Adrenal gland (tissue), 12 donors: ENCODE results near the gene NACAD. TPM values are rescaled to one million over a fixed set of nuclear protein-coding genes. Genes with fewer than 3 reads are reported as not detected.

Experiments used
- DNase-seq, 7 donors: peaks; one replicate each; pipeline ENCODE4 v3.0.0-alpha.2; 2019 to 2020
- H3K27ac ChIP-seq, 5 donors: fragments of 200-600 bp; sonication (generic) in 4 of 5; 1 replicate in 3 of 5; 2 replicates in 2 of 5; pipeline versions ENCODE4 v1.5.1 to v1.8.0; 2016 to 2020; ENCODE audit warnings: mild to moderate bottlenecking in 1 of 5
- H3K27me3 ChIP-seq: fragments of 200-600 bp; 2 replicates; pipeline ENCODE4 v1.8.0; 2021
- H3K36me3 ChIP-seq, 2 donors: fragments of 200-600 bp; replicated peaks in 1 of 2; 1 replicate in 1 of 2; 2 replicates in 1 of 2; pipeline versions ENCODE4 v1.5.1 to v1.8.0; 2018 to 2022
- H3K4me1 ChIP-seq, 2 donors: fragments of 200-600 bp; replicated peaks in 1 of 2; 1 replicate in 1 of 2; 2 replicates in 1 of 2; pipeline versions ENCODE4 v1.5.1 to v1.8.0; 2018 to 2021
- H3K4me3 ChIP-seq, 4 donors: fragments of 200-600 bp; sonication (generic) in 3 of 4; one replicate each; pipeline ENCODE4 v1.5.1; 2016 to 2018
- H3K9me3 ChIP-seq, 3 donors: fragments of 200-600 bp; sonication (generic) in 1 of 3; replicated peaks in 1 of 3; 1 replicate in 2 of 3; 2 replicates in 1 of 3; pipeline versions ENCODE4 v1.5.1 to v1.8.0; 2016 to 2021
- POLR2A ChIP-seq, 2 donors: fragments of 450-650 bp; IDR thresholded peaks; one replicate each; pipeline ENCODE4 v1.6.1; 2017; ENCODE audit warnings: antibody characterized with exemption in 2 of 2, mild to moderate bottlenecking in 2 of 2, moderate library complexity in 1 of 2
- WGBS, 4 donors: extraction: QIAGEN DNeasy Blood & Tissue Kit in 2 of 4; methylation state at CpG; one replicate each; pipeline versions ENCODE4 v1.1.5 to v1.1.7; 2013 to 2017; 5-methylcytosine and 5-hydroxymethylcytosine counted together
- intact Hi-C, 2 donors: fragments of 100-400 bp; cut with DNase I; formaldehyde crosslinking; loops; one replicate each; pipeline versions ENCODE4 v1.14.1 to v1.15.0; 2022 to 2023
- polyA plus RNA-seq, 3 donors: library from polyadenylated mRNA; stranded (reverse); fragments of 200-250 nt in 2 of 3; fragments of 350-450 nt in 1 of 3; fragmentation: Illumina TruSeq in 1 of 3; extraction: RNeasy Lipid Tissue Mini Kit (QIAGEN cat#74804) in 1 of 3; gene quantifications; one replicate each; pipeline ENCODE4 v1.2.3, GENCODE V29; 2013 to 2014
- total RNA-seq, 9 donors: library from RNA; depleted of rRNA in 4 of 9; stranded (reverse); fragments of >200 nt in 4 of 9; fragments of 120-200 nt in 1 of 9; fragmentation: NEBNext Ultra II Directional in 1 of 9; extraction: Animal tissue kit (Norgen Biotek cat#: 25700) in 1 of 9; gene quantifications; one replicate each; pipeline versions ENCODE4 v1.1.0 to v1.2.4, GENCODE V29; 2013 to 2023
- TF ChIP-seq, protein P1 (sequence below), 6 experiments: fragments of 450-650 bp in 4 of 6; fragments of 200-600 bp in 2 of 6; sonication (generic) in 1 of 6; IDR thresholded peaks; 1 replicate in 5 of 6; 2 replicates in 1 of 6; pipeline versions ENCODE4 v1.5.1 to v1.8.0; 2016 to 2021; ENCODE audit warnings: antibody characterized with exemption in 6 of 6, mild to moderate bottlenecking in 2 of 6, moderate library complexity in 1 of 6
- donor health status: healthy with polysubstance abuse.
- donor health status: Bipolar disorder and iron deficiency.
- donor health status: DM: yes; HTN: yes; CAD: no.
- donor health status: DM: no; HTN: no; CAD: no.
- donor health status: DM: no; HTN: no; CAD: no.
- donor health status: DM: yes; HTN: yes; CAD: no.

The NACAD gene
- total and polyA plus RNA-seq, 12 donors, result 0.93 to 12.1 (median 2.4) TPM

- H3K4me1 ChIP-seq, result peaks cover 0 to 10% of the 10 kb centered on the region in 2 donors
- 87 to 99% (median 92%) methylated on average over 6 to 17 of the region's 17 CpGs for WGBS, 4 donors
- intact Hi-C loops, result no loop called here
- H3K27ac ChIP-seq, result no peak overlapping the region
- no peak overlapping the region for H3K4me3 ChIP-seq
- TF ChIP-seq POLR2A (IDR thresholded peaks at IDR 0.05), result no peak
- TF ChIP-seq, protein P1, sequence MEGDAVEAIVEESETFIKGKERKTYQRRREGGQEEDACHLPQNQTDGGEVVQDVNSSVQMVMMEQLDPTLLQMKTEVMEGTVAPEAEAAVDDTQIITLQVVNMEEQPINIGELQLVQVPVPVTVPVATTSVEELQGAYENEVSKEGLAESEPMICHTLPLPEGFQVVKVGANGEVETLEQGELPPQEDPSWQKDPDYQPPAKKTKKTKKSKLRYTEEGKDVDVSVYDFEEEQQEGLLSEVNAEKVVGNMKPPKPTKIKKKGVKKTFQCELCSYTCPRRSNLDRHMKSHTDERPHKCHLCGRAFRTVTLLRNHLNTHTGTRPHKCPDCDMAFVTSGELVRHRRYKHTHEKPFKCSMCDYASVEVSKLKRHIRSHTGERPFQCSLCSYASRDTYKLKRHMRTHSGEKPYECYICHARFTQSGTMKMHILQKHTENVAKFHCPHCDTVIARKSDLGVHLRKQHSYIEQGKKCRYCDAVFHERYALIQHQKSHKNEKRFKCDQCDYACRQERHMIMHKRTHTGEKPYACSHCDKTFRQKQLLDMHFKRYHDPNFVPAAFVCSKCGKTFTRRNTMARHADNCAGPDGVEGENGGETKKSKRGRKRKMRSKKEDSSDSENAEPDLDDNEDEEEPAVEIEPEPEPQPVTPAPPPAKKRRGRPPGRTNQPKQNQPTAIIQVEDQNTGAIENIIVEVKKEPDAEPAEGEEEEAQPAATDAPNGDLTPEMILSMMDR (IDR thresholded peaks at IDR 0.05), result no peak
- H3K27me3 ChIP-seq, result no peaks in the 10 kb centered on the region
- peaks cover 0 to 98% of the 10 kb centered on the region in 2 donors for H3K36me3 ChIP-seq
- DNase-seq, result peak in 1 of 7 donors; percentile 9
- no peaks in the 10 kb centered on the region for H3K9me3 ChIP-seq
Measured at GRCh38 chr7:45103958-45104843, 15.4 kb upstream of the NACAD start.

- WGBS, 4 donors, result 84 to 93% (median 91%) methylated on average over 12 to 14 of the region's 14 CpGs
- TF ChIP-seq, protein P1 (IDR thresholded peaks at IDR 0.05), result no peak
- no peak for TF ChIP-seq POLR2A (IDR thresholded peaks at IDR 0.05)
- Histone ChIP-seq H3K4me1 (peaks cover 0 to 4% of the 10 kb centered on the region in 2 donors), H3K27me3 (no peaks in the 10 kb centered on the region), H3K27ac (no peak overlapping the region), H3K4me3 (no peak overlapping the region), H3K9me3 (no peaks in the 10 kb centered on the region), H3K36me3 (peaks cover 0 to 91% of the 10 kb centered on the region in 2 donors)
- intact Hi-C loops, result no loop called here
- peak in 1 of 7 donors; percentile 9 for DNase-seq
Measured at GRCh38 chr7:45102785-45103712, 14.3 kb upstream of the NACAD start.

DNA sequence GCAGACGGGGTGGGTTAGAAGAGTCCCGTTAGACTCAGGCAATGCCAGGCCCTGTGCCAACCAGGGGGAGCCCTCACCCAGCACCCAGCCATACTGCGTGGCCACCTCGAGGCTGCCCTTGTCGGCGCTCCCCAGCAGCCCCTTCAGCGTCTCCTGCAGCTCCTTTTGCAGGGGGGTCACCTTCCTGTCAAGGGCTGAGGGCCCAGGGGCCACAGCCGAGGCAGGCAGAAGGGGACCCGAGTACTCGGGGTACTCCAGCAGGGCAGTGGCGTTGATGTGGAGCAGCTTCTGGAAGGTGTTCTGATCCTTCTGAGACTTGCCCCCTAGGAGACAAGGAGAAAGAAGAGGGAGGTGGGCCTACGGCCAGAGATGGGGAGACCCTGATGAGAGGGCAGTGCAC lies 13.0 kb upstream of the NACAD start:
- 73 to 92% (median 89%) methylated on average over 4 to 12 of the region's 12 CpGs for WGBS, 4 donors

More for the DNA sequence above, 13.0 kb upstream of the NACAD start:
- DNase-seq, result peak in 1 of 7 donors; percentile 10
- H3K4me3 ChIP-seq, result no peak overlapping the region
- peaks cover 0 to 79% of the 10 kb centered on the region in 2 donors for H3K36me3 ChIP-seq
- no peak overlapping the region for H3K27ac ChIP-seq
- no peaks in the 10 kb centered on the region for H3K4me1 ChIP-seq
- TF ChIP-seq, protein P1 (IDR thresholded peaks at IDR 0.05), result no peak
- no peak for TF ChIP-seq POLR2A (IDR thresholded peaks at IDR 0.05)
- H3K9me3 ChIP-seq, result no peaks in the 10 kb centered on the region
- intact Hi-C loops, result no loop called here
- no peaks in the 10 kb centered on the region for H3K27me3 ChIP-seq
